Esophagus squamous epithelium (tissue), 4 donors: Measurements from ENCODE around the gene CSRP1.

Experiments used
- CTCF ChIP-seq, 6 experiments: fragments of 450-650 bp in 4 of 6; fragments of 200-600 bp in 2 of 6; sonication (generic) in 2 of 6; IDR thresholded peaks; one replicate each; pipeline ENCODE4 v1.5.1; 2016 to 2019; ENCODE audit warnings: antibody characterized with exemption in 6 of 6, mild to moderate bottlenecking in 4 of 6, moderate library complexity in 4 of 6
- POLR2A ChIP-seq, 4 donors: fragments of 450-650 bp; IDR thresholded peaks; one replicate each; pipeline ENCODE4 v1.6.1; 2017; ENCODE audit warnings: antibody characterized with exemption in 4 of 4, mild to moderate bottlenecking in 4 of 4, moderate library complexity in 3 of 4

DNA sequence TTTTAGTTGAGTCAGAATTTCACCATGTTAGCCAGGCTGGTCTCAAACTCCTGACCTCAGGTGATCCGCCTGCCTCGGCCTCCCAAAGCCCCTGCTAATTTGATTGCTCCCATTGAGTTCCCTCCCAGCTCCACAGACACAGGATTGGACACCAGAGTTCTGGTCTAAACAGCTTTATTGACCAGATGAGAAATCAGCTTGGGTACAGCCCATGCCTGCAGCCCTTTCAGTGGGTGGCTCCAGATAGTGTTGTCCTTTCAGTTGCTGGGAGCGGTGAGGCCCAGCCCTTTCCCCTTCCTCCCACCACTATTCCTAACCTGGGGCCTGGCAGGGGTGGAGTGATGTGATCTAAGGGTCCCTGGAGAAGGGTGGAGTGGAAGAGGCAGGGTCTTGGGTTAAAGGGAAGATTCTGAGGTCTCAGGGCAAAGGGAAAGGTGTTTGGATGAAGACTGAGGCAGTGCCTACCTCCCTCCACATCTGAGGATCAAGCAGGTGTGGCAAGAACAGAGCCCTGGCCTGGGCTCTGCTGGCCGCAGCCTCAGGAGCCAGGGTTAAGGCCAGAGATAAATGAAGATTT is 23.5 kb downstream of the CSRP1 start:
- TF ChIP-seq CTCF (IDR thresholded peaks at IDR 0.05) = no peak
- no peak for TF ChIP-seq POLR2A (IDR thresholded peaks at IDR 0.05)
